ENCODE results near the gene AK9. TPM values are rescaled to one million over a fixed set of nuclear protein-coding genes. Genes with fewer than 3 reads are reported as not detected.

Gene AK9
- total RNA-seq, 1 experiment from 2014 or later = 3.5 TPM

DNA sequence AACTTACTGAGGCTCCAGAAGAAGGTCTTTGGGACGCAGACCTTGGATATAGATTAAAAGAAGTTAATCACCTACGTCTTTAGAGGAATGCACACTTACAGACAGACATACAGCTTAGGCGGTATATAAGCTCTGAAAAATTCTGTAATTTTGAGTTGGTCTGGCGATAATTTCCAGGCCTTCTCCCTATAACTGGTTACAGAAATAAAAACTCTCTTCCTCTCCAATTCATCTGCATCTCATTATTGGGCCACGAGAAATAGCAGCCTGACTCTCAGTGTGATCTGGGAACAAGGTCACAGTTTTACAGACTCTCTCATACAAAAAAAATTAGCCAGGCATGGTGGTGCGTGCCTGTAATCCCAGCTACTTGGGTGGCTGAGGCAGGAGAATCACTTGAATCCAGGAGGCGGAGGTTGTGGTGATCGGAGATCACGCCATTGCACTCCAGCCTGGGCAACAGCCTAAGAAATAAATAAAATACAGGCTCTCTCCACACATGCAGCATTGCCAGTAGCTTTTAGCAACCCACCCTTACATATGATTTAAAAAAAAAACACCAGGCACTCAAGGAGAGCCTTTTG, 212.7 kb downstream of the AK9 start:
- no peaks in the 10 kb centered on the region for H3K27me3 ChIP-seq (ENCODE audit: insufficient read depth, low read length)
- no peak overlapping the region for H2AFZ ChIP-seq (ENCODE audit: low read depth, low read length, poor library complexity, severe bottlenecking)
- H3K9me3 ChIP-seq (ENCODE audit: control insufficient read depth in 1 of 2, insufficient read depth in 1 of 2, low read depth in 1 of 2, low read length in 2 of 2) = no peaks in the 10 kb centered on the region
- H3K27ac ChIP-seq (ENCODE audit: low read depth, low read length) = no peak overlapping the region
- H3K9ac ChIP-seq (ENCODE audit: low read length) = no peak overlapping the region
- H3K9me2 ChIP-seq (ENCODE audit: insufficient read depth) = no peaks in the 10 kb centered on the region
- ATAC-seq (no peak), DNase-seq (ENCODE audit: low read depth, low spot score) (no peak)
- RAD21 ChIA-PET (ENCODE audit: low non-redundant PET in 1 of 2, low total read pairs in 2 of 2, uncharacterized antibody in 2 of 2, unreplicated experiment in 2 of 2) = no interaction called here
- peaks cover 36 to 46% of the 10 kb centered on the region in 2 experiments for H3K36me3 ChIP-seq (ENCODE audit: control insufficient read depth in 1 of 2, insufficient read depth in 2 of 2, low read length in 2 of 2)
- H3K4me3 ChIP-seq (replicated peaks in 1 of 2; ENCODE audit: low read depth in 1 of 2, low read length in 2 of 2) = no peak overlapping the region
- no peaks in the 10 kb centered on the region for H4K20me1 ChIP-seq (ENCODE audit: insufficient read depth)
- TF ChIP-seq EZH2phosphoT487 (IDR thresholded peaks at IDR 0.05; ENCODE audit: borderline replicate concordance) (no peak), POLR2AphosphoS5 (IDR thresholded peaks at IDR 0.05; ENCODE audit: low read depth, low read length) (no peak), SP1 (IDR thresholded peaks at IDR 0.05; ENCODE audit: low read depth) (no peak), ZNF274 (IDR thresholded peaks at IDR 0.05; ENCODE audit: low read depth, low read length) (no peak), CEBPB (IDR thresholded peaks at IDR 0.05; ENCODE audit: low read depth) (no peak), SRF (IDR thresholded peaks at IDR 0.05; ENCODE audit: low read depth) (no peak), CTCF (IDR thresholded peaks at IDR 0.05 in 2 of 3, conservative IDR thresholded peaks at IDR 0.05 in 1 of 3; ENCODE audit: borderline replicate concordance in 1 of 3, insufficient read depth in 1 of 3, low read depth in 2 of 3, low read length in 2 of 3) (no peak), FOSL1 (IDR thresholded peaks at IDR 0.05; ENCODE audit: low read depth) (no peak)
- TF ChIP-seq, protein P1, sequence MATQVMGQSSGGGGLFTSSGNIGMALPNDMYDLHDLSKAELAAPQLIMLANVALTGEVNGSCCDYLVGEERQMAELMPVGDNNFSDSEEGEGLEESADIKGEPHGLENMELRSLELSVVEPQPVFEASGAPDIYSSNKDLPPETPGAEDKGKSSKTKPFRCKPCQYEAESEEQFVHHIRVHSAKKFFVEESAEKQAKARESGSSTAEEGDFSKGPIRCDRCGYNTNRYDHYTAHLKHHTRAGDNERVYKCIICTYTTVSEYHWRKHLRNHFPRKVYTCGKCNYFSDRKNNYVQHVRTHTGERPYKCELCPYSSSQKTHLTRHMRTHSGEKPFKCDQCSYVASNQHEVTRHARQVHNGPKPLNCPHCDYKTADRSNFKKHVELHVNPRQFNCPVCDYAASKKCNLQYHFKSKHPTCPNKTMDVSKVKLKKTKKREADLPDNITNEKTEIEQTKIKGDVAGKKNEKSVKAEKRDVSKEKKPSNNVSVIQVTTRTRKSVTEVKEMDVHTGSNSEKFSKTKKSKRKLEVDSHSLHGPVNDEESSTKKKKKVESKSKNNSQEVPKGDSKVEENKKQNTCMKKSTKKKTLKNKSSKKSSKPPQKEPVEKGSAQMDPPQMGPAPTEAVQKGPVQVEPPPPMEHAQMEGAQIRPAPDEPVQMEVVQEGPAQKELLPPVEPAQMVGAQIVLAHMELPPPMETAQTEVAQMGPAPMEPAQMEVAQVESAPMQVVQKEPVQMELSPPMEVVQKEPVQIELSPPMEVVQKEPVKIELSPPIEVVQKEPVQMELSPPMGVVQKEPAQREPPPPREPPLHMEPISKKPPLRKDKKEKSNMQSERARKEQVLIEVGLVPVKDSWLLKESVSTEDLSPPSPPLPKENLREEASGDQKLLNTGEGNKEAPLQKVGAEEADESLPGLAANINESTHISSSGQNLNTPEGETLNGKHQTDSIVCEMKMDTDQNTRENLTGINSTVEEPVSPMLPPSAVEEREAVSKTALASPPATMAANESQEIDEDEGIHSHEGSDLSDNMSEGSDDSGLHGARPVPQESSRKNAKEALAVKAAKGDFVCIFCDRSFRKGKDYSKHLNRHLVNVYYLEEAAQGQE (IDR thresholded peaks at IDR 0.05; ENCODE audit: low read depth) = no peak
- H3K79me2 ChIP-seq (ENCODE audit: insufficient read depth, low read length) = peaks cover 90% of the 10 kb centered on the region
- POLR2A ChIA-PET = no interaction called here
- H3K4me1 ChIP-seq (ENCODE audit: control insufficient read depth in 1 of 2, insufficient read depth in 2 of 2, low read length in 2 of 2) = peaks cover 4 to 6% of the 10 kb centered on the region in 2 experiments; a peak in 2 of 4 replicates
- intact Hi-C loops (cut with micrococcal nuclease) = no loop called here
- CTCF ChIA-PET = no interaction called here
- H3K4me2 ChIP-seq (ENCODE audit: low read length) = no peak overlapping the region
- BruUV-seq (replicated peaks) = no TSS peak
